HS-27A (cell line): Measurements from ENCODE around the gene ZNF804B.

Experiments
- DNase-seq: peaks from one replicate; pipeline ENCODE4 v3.0.0-alpha.2; 2012; ENCODE audit warnings: low read depth, missing footprints

Gene ZNF804B

GRCh38 chr7:89265631-89266030 is 506.1 kb downstream of the ZNF804B start:
- no peak for DNase-seq

- no peak for DNase-seq
Measured at GRCh38 chr7:89283302-89283701, 523.8 kb downstream of the ZNF804B start.

- no peak for DNase-seq
Measured at GRCh38 chr7:89308535-89308934, 549.0 kb downstream of the ZNF804B start.

- DNase-seq: no peak
Measured at GRCh38 chr7:89311886-89312285, 552.4 kb downstream of the ZNF804B start.

- no peak for DNase-seq
Measured at GRCh38 chr7:89312551-89312950, 553.1 kb downstream of the ZNF804B start.

- no peak for DNase-seq
Measured at GRCh38 chr7:89316584-89317251, 557.2 kb downstream of the ZNF804B start.

GRCh38 chr7:89332026-89332425 is 572.5 kb downstream of the ZNF804B start:
- no peak for DNase-seq

GRCh38 chr7:89334797-89335196 is 575.3 kb downstream of the ZNF804B start:
- no peak for DNase-seq

GRCh38 chr7:89335490-89335889 is 576.0 kb downstream of the ZNF804B start:
- no peak for DNase-seq

GRCh38 chr7:89336121-89336520 is 576.6 kb downstream of the ZNF804B start:
- DNase-seq: no peak

- no peak for DNase-seq
Measured at GRCh38 chr7:89339748-89340147, 580.2 kb downstream of the ZNF804B start.

- no peak for DNase-seq
Measured at GRCh38 chr7:89357121-89357520, 597.6 kb downstream of the ZNF804B start.

GRCh38 chr7:89377219-89377618 is 617.7 kb downstream of the ZNF804B start:
- no peak for DNase-seq

- no peak for DNase-seq
Measured at GRCh38 chr7:89385411-89385810, 625.9 kb downstream of the ZNF804B start.
